Gastroesophageal sphincter (tissue), 3 donors: ENCODE data around the gene THADA.

ENCODE experiments used
- CTCF ChIP-seq, 4 experiments: fragments of 200-600 bp in 2 of 4; fragments of 450-650 bp in 2 of 4; sonication (generic) in 1 of 4; IDR thresholded peaks; one replicate each; pipeline ENCODE4 v1.5.1; 2017 to 2019; ENCODE audit warnings: antibody characterized with exemption in 4 of 4, mild to moderate bottlenecking in 2 of 4, moderate library complexity in 2 of 4
- POLR2A ChIP-seq, 2 donors: fragments of 450-650 bp; IDR thresholded peaks; one replicate each; pipeline ENCODE4 v1.6.1; 2017; ENCODE audit warnings: antibody characterized with exemption in 2 of 2, mild to moderate bottlenecking in 2 of 2, moderate library complexity in 1 of 2
- POLR2AphosphoS5 ChIP-seq: sonication (generic); formaldehyde crosslinking; IDR thresholded peaks from one replicate; pipeline ENCODE4 v1.6.1; 2017; ENCODE audit warnings: antibody characterized with exemption

- TF ChIP-seq CTCF (IDR thresholded peaks at IDR 0.05) (no peak), POLR2AphosphoS5 (no peak), POLR2A (IDR thresholded peaks at IDR 0.05) (no peak)
Measured at GRCh38 chr2:43193652-43194120, 402.2 kb downstream of the THADA start.
